Gastrocnemius medialis (tissue), 4 donors: ENCODE data around the gene RNU6-1.

Source experiments
- POLR2A ChIP-seq, 2 donors: fragments of 450-650 bp; IDR thresholded peaks; one replicate each; pipeline ENCODE4 v1.6.1; 2017; ENCODE audit warnings: antibody characterized with exemption in 2 of 2, mild to moderate bottlenecking in 2 of 2, moderate library complexity in 2 of 2
- TF ChIP-seq, protein P1 (sequence below), 5 experiments: fragments of 450-650 bp in 3 of 5; fragments of 200-600 bp in 2 of 5; sonication (generic) in 2 of 5; IDR thresholded peaks in 4 of 5; conservative IDR thresholded peaks in 1 of 5; 1 replicate in 4 of 5; 2 replicates in 1 of 5; pipeline ENCODE4 v1.5.1; 2016 to 2019; ENCODE audit warnings: antibody characterized with exemption in 5 of 5, mild to moderate bottlenecking in 3 of 5, moderate library complexity in 3 of 5

DNA sequence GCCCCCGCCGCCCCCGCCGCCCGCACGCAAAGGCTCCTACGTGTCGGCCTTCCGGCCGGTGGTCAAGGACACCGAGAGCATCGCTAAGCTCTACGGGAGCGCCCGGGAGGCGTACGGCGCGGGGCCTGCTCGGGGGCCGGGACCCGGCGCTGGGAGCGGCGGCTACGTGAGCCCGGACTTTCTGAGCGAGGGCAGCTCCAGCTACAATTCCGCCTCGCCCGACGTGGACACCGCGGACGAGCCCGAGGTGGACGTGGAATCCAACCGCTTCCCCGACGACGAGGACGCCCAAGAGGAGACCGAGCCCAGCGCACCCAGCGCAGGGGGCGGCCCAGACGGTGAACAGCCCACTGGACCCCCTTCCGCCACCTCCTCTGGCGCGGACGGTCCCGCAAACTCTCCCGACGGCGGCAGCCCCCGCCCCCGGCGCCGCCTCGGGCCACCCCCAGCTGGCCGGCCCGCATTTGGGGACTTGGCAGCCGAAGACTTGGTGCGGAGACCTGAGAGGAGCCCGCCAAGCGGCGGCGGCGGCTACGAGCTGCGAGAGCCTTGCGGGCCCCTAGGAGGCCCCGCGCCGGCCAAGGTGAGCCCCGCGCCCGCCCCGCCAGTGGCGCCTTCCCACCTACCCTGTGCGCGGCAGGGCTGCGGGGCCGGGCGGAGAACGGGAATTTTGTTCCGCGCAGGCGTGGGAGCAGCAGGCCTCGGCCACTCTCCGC lies 12.1 kb downstream of the RNU6-1 start:
- TF ChIP-seq, protein P1, sequence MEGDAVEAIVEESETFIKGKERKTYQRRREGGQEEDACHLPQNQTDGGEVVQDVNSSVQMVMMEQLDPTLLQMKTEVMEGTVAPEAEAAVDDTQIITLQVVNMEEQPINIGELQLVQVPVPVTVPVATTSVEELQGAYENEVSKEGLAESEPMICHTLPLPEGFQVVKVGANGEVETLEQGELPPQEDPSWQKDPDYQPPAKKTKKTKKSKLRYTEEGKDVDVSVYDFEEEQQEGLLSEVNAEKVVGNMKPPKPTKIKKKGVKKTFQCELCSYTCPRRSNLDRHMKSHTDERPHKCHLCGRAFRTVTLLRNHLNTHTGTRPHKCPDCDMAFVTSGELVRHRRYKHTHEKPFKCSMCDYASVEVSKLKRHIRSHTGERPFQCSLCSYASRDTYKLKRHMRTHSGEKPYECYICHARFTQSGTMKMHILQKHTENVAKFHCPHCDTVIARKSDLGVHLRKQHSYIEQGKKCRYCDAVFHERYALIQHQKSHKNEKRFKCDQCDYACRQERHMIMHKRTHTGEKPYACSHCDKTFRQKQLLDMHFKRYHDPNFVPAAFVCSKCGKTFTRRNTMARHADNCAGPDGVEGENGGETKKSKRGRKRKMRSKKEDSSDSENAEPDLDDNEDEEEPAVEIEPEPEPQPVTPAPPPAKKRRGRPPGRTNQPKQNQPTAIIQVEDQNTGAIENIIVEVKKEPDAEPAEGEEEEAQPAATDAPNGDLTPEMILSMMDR (IDR thresholded peaks at IDR 0.05 in 4 of 5, conservative IDR thresholded peaks at IDR 0.05 in 1 of 5) = no peak
- no peak for TF ChIP-seq POLR2A (IDR thresholded peaks at IDR 0.05)
